H1 (cell line): ENCODE results near the gene CKAP4. TPM values are rescaled to one million over a fixed set of nuclear protein-coding genes. Genes with fewer than 3 reads are reported as not detected.

Source experiments
- CTCF ChIA-PET: fragments of 300-600 bp; sonication (Branson Sonifier 250); formaldehyde crosslinking; loops from one replicate; lab custom pipeline; 2021; ENCODE audit not compliant: partially characterized antibody; lab: Charles Lee
- POLR2A ChIA-PET: fragments of 300-600 bp; sonication (Branson Sonifier 250); formaldehyde crosslinking; loops from one replicate; lab custom pipeline; 2021; ENCODE audit warnings: inconsistent platforms; ENCODE audit not compliant: partially characterized antibody; lab: Charles Lee
- DNase-seq, 2 experiments: peaks; one replicate each; pipeline versions ENCODE4 v3.0.0 to v3.0.0-alpha.2; 2010 to 2022; ENCODE audit warnings: low spot score in 2 of 2, low read depth in 1 of 2, mixed read lengths in 1 of 2
- FAIRE-seq: peaks from 2 replicates; lab custom pipeline; 2011; peaks lifted over from hg19 to GRCh38; lab: Jason Lieb, UNC
- H2AFZ ChIP-seq: 2 replicates; pipeline ENCODE4 v1.8.1; 2012; ENCODE audit warnings: low read length, inconsistent platforms
- H2AK5ac ChIP-seq: 2 replicates; pipeline ENCODE4 v1.6.1; 2013; ENCODE audit warnings: low read depth, low read length
- H2BK120ac ChIP-seq: replicated peaks from 2 replicates; pipeline ENCODE3; 2013; ENCODE audit warnings: low read depth, low read length, inconsistent platforms
- H2BK12ac ChIP-seq: 2 replicates; pipeline ENCODE4 v1.6.1; 2013; ENCODE audit warnings: low read depth, low read length
- H2BK15ac ChIP-seq: 2 replicates; pipeline ENCODE4 v1.6.1; 2013; ENCODE audit warnings: low read length
- H2BK20ac ChIP-seq: 2 replicates; pipeline ENCODE4 v1.6.1; 2013; ENCODE audit warnings: low read length
- H2BK5ac ChIP-seq: 2 replicates; pipeline ENCODE4 v1.6.1; 2013; ENCODE audit warnings: low read depth, low read length
- H3K14ac ChIP-seq: 2 replicates; pipeline ENCODE4 v1.6.1; 2013; ENCODE audit warnings: inconsistent platforms; ENCODE audit not compliant: insufficient read length
- H3K18ac ChIP-seq: 2 replicates; pipeline ENCODE4 v1.6.1; 2013; ENCODE audit warnings: low read length; ENCODE audit errors: extremely low read depth
- H3K23ac ChIP-seq: 2 replicates; pipeline ENCODE4 v1.6.1; 2013; ENCODE audit warnings: inconsistent platforms; ENCODE audit not compliant: insufficient read length
- H3K23me2 ChIP-seq: 2 replicates; pipeline ENCODE4 v1.6.1; 2013; ENCODE audit warnings: low read depth, low read length
- H3K27ac ChIP-seq: 2 replicates; pipeline ENCODE4 v1.6.1; 2011; ENCODE audit warnings: low read depth, low read length, inconsistent platforms
- H3K27me3 ChIP-seq, 4 experiments: replicated peaks in 1 of 4; 1 replicate in 1 of 4; 2 replicates in 3 of 4; pipeline versions ENCODE4 v1.6.1 to v1.8.1; 2011 to 2013; ENCODE audit warnings: low read length in 3 of 4, mild to moderate bottlenecking in 3 of 4, inconsistent platforms in 2 of 4, mixed read lengths in 2 of 4, moderate library complexity in 1 of 4; ENCODE audit not compliant: control insufficient read depth in 3 of 4, insufficient read depth in 3 of 4; ENCODE audit errors: extremely low read depth in 1 of 4
- H3K36me3 ChIP-seq, 4 experiments: 2 replicates each; pipeline versions ENCODE4 v1.6.1 to v1.8.1; 2011 to 2013; ENCODE audit warnings: mild to moderate bottlenecking in 4 of 4, low read length in 3 of 4, moderate library complexity in 2 of 4, control low read depth in 1 of 4, inconsistent platforms in 1 of 4; ENCODE audit not compliant: insufficient read depth in 4 of 4, control insufficient read depth in 2 of 4
- H3K4ac ChIP-seq: replicated peaks from 2 replicates; pipeline ENCODE3; 2013; ENCODE audit warnings: low read length, low read depth, mixed read lengths, inconsistent platforms; ENCODE audit not compliant: insufficient read length
- H3K4me1 ChIP-seq, 4 experiments: replicated peaks in 1 of 4; 1 replicate in 1 of 4; 2 replicates in 3 of 4; pipeline versions ENCODE4 v1.6.1 to v1.8.1; 2011 to 2013; ENCODE audit warnings: low read length in 3 of 4, inconsistent platforms in 2 of 4, mixed read lengths in 1 of 4; ENCODE audit not compliant: insufficient read depth in 4 of 4, control insufficient read depth in 3 of 4
- H3K4me2 ChIP-seq, 2 experiments: 2 replicates each; pipeline versions ENCODE4 v1.6.1 to v1.8.1; 2011 to 2013; ENCODE audit warnings: low read depth in 2 of 2, low read length in 2 of 2, control low read depth in 1 of 2, inconsistent platforms in 1 of 2, mild to moderate bottlenecking in 1 of 2; ENCODE audit not compliant: insufficient read depth in 1 of 2
- H3K4me3 ChIP-seq, 4 experiments: fragments of 200-600, 300-600 bp in 1 of 4; sonication (generic), shearing (Covaris generic), sonication (Bioruptor Twin) in 1 of 4; 2 replicates each; pipeline versions ENCODE4 v1.5.1 to v1.8.1; 2011 to 2016; ENCODE audit warnings: low read length in 4 of 4, low read depth in 3 of 4, control low read depth in 2 of 4, inconsistent platforms in 2 of 4, mild to moderate bottlenecking in 2 of 4, mixed read lengths in 1 of 4, moderate library complexity in 1 of 4; ENCODE audit not compliant: insufficient read depth in 2 of 4; ENCODE audit errors: extremely low read depth in 1 of 4
- H3K56ac ChIP-seq: replicated peaks from 2 replicates; pipeline ENCODE3; 2013; ENCODE audit warnings: low read depth, mild to moderate bottlenecking, mixed read lengths, low read length, inconsistent platforms; ENCODE audit not compliant: insufficient read length
- H3K79me1 ChIP-seq: 2 replicates; pipeline ENCODE4 v1.6.1; 2013; ENCODE audit warnings: low read depth, low read length, control low read depth
- H3K79me2 ChIP-seq, 2 experiments: 2 replicates each; pipeline versions ENCODE4 v1.6.1 to v1.8.1; 2012 to 2013; ENCODE audit warnings: low read length in 2 of 2, mild to moderate bottlenecking in 2 of 2, inconsistent platforms in 1 of 2; ENCODE audit not compliant: insufficient read depth in 2 of 2, control insufficient read depth in 1 of 2
- H3K9ac ChIP-seq, 4 experiments: replicated peaks in 1 of 4; 1 replicate in 1 of 4; 2 replicates in 3 of 4; pipeline versions ENCODE4 v1.6.1 to v1.8.1; 2011 to 2013; ENCODE audit warnings: low read depth in 3 of 4, low read length in 3 of 4, control low read depth in 2 of 4, mild to moderate bottlenecking in 2 of 4, moderate library complexity in 2 of 4, inconsistent platforms in 1 of 4; ENCODE audit errors: extremely low read depth in 1 of 4
- H3K9me3 ChIP-seq, 2 experiments: 2 replicates each; pipeline versions ENCODE4 v1.6.1 to v1.8.1; 2012 to 2013; ENCODE audit warnings: mild to moderate bottlenecking in 2 of 2, moderate library complexity in 2 of 2, control low read depth in 1 of 2, inconsistent platforms in 1 of 2, low read depth in 1 of 2, low read length in 1 of 2, mixed read lengths in 1 of 2; ENCODE audit not compliant: insufficient read depth in 2 of 2
- H4K20me1 ChIP-seq, 2 experiments: replicated peaks in 1 of 2; 2 replicates each; pipeline versions ENCODE3 to v1.8.1; 2011 to 2013; ENCODE audit warnings: inconsistent platforms in 2 of 2, low read length in 2 of 2, mild to moderate bottlenecking in 1 of 2; ENCODE audit not compliant: insufficient read depth in 2 of 2, control insufficient read depth in 1 of 2
- H4K5ac ChIP-seq: 2 replicates; pipeline ENCODE4 v1.6.1; 2013; ENCODE audit warnings: low read length, low read depth, mixed read lengths, inconsistent platforms; ENCODE audit not compliant: insufficient read length
- H4K8ac ChIP-seq: 2 replicates; pipeline ENCODE4 v1.8.0; 2013; ENCODE audit warnings: mild to moderate bottlenecking, moderate library complexity, low read length, inconsistent platforms; ENCODE audit not compliant: insufficient read depth; ENCODE audit errors: extremely low read depth
- H4K91ac ChIP-seq: replicated peaks from 2 replicates; pipeline ENCODE3; 2013; ENCODE audit warnings: low read length, mixed read lengths, inconsistent platforms; ENCODE audit not compliant: insufficient read length
- ATF2 ChIP-seq: IDR thresholded peaks from 2 replicates; pipeline ENCODE4 v1.6.1; 2012; ENCODE audit warnings: low read length, inconsistent platforms
- CEBPB ChIP-seq: IDR thresholded peaks from 2 replicates; pipeline ENCODE4 v1.6.1; 2012; ENCODE audit warnings: low read depth, low read length
- CHD1 ChIP-seq: IDR thresholded peaks from 2 replicates; pipeline ENCODE4 v1.6.1; 2012; ENCODE audit warnings: low read depth, low read length, improper control_type of control experiment
- NANOG ChIP-seq: IDR thresholded peaks from 2 replicates; pipeline ENCODE4 v1.6.1; 2011; ENCODE audit warnings: low read length, low read depth, mild to moderate bottlenecking, inconsistent platforms; ENCODE audit not compliant: insufficient read depth, poor library complexity, severe bottlenecking
- POLR2A ChIP-seq, 2 experiments: IDR thresholded peaks; 1 replicate in 1 of 2; 2 replicates in 1 of 2; pipeline ENCODE4 v1.6.1; 2011; ENCODE audit warnings: low read depth in 2 of 2, low read length in 2 of 2, mild to moderate bottlenecking in 2 of 2; ENCODE audit errors: control extremely low read depth in 1 of 2
- POLR2AphosphoS5 ChIP-seq: IDR thresholded peaks from 2 replicates; pipeline ENCODE4 v1.6.1; 2011; ENCODE audit warnings: low read depth, low read length
- SAP30 ChIP-seq: fragments of 300-600 bp; sonication (generic); IDR thresholded peaks from 2 replicates; pipeline ENCODE4 v1.7.1; 2012; ENCODE audit warnings: low read length, moderate library complexity, mild to moderate bottlenecking, inconsistent platforms; ENCODE audit not compliant: insufficient read depth, insufficient replicate concordance
- TBP ChIP-seq: IDR thresholded peaks from 2 replicates; pipeline ENCODE4 v1.6.1; 2011; ENCODE audit warnings: low read depth, low read length, improper control_type of control experiment
- TCF12 ChIP-seq: IDR thresholded peaks from 2 replicates; pipeline ENCODE4 v1.6.1; 2011; ENCODE audit warnings: low read depth, mild to moderate bottlenecking, low read length
- WGBS, 2 experiments: shearing (Covaris generic) in 1 of 2; methylation state at CpG; one replicate each; pipeline versions ENCODE4 v1.1.6 to v1.1.7; 2013 to 2015; ENCODE audit warnings: low lambda C conversion rate in 2 of 2, mixed read lengths in 2 of 2, inconsistent platforms in 1 of 2, low coverage in 1 of 2, missing lambda C conversion rate in 1 of 2; ENCODE audit not compliant: insufficient replicate concordance in 2 of 2, insufficient coverage in 1 of 2, insufficient read length in 1 of 2; ENCODE audit errors: extremely low coverage in 1 of 2, missing lambda C conversion rate in 1 of 2; 5-methylcytosine and 5-hydroxymethylcytosine counted together
- polyA plus RNA-seq, 7 experiments: library from polyadenylated mRNA; depleted of rRNA in 3 of 7; stranded (reverse) in 5 of 7; unstranded in 2 of 7; fragments of >200 nt in 5 of 7; fragments of 200-250 nt in 2 of 7; gene quantifications; 1 replicate in 5 of 7; 2 replicates in 1 of 7; 4 replicates in 1 of 7; pipeline versions ENCODE4 v1.2.1 to v1.2.3, GENCODE V29; 2011 to 2013; ENCODE audit warnings: missing spikeins in 2 of 7, mixed read lengths in 2 of 7
- total RNA-seq: library from RNA; stranded (reverse); fragmentation: NEBNext Ultra II Directional; extraction: Animal tissue kit (Norgen Biotek cat#: 25700); gene quantifications from 2 replicates; pipeline ENCODE4 v1.2.1, GENCODE V29; 2021

Gene CKAP4
- total and polyA plus RNA-seq, 2 of the 8 experiments (the other 6 are each of a cell fraction or from before 2014, with no cell fraction given): 35.8 to 80.7 TPM

- H3K23me2 ChIP-seq: peaks cover 2% of the 10 kb centered on the region; the same call in 1 of the 2 replicates
- no peak overlapping the region for H3K27ac ChIP-seq
- H4K8ac ChIP-seq: no peak overlapping the region
- no peak overlapping the region for H2BK15ac ChIP-seq
- H2BK12ac ChIP-seq: no peak overlapping the region
- no peak overlapping the region for H2BK5ac ChIP-seq
- no peak overlapping the region for H4K5ac ChIP-seq
- no peak overlapping the region for H3K14ac ChIP-seq
- no peaks in the 10 kb centered on the region for H3K4me1 ChIP-seq
- H3K36me3 ChIP-seq: no peaks in the 10 kb centered on the region
- CTCF ChIA-PET: interaction anchor here (1.1 to 2.4 kb wide), 2 partner anchors 9 to 48 kb away, joined by 3 to 10 read pairs; no protein-coding TSS in a partner anchor
- no peak for DNase-seq
- no peak overlapping the region for H3K23ac ChIP-seq
- no peak overlapping the region for H3K4ac ChIP-seq
- no peak overlapping the region for H3K4me3 ChIP-seq
- TF ChIP-seq TBP (no peak), POLR2A (IDR thresholded peaks at IDR 0.05; ENCODE audit: control extremely low read depth in 1 of 2, low read depth in 2 of 2, low read length in 2 of 2) (no peak), SAP30 (no peak), TCF12 (no peak), NANOG (no peak), CHD1 (no peak), CEBPB (no peak), ATF2 (no peak), POLR2AphosphoS5 (no peak)
- TF ChIP-seq, all 59 proteins: peak for 0
- Histone ChIP-seq H4K91ac (no peak overlapping the region), H3K79me2 (no peaks in the 10 kb centered on the region), H3K79me1 (no peaks in the 10 kb centered on the region), H3K27me3 (no peaks in the 10 kb centered on the region), H3K4me2 (no peak overlapping the region), H2AK5ac (no peak overlapping the region), H2BK20ac (no peak overlapping the region), H2AFZ (peak overlapping the region; percentile 85), H3K9ac (no peak overlapping the region), H3K9me3 (no peaks in the 10 kb centered on the region), H3K56ac (no peak overlapping the region), H4K20me1 (no peaks in the 10 kb centered on the region), H3K18ac (no peak overlapping the region), H2BK120ac (no peak overlapping the region)
- no peak for FAIRE-seq
- POLR2A ChIA-PET: interaction anchor here (1.0 to 1.8 kb wide), 2 partner anchors 11 to 29 kb away, joined by 3 to 5 read pairs; no protein-coding TSS in a partner anchor
- 72% methylated on average over 9 of the region's 9 CpGs; no CpG with 5 or more reads in 1 of the 2 experiments for WGBS, 2 experiments
Measured at GRCh38 chr12:106275458-106275857, 27.6 kb upstream of the CKAP4 start.
